ENCODE data around the gene LMNTD2.
A peak's percentile ranks its signal among the peaks of the same experiment; 100 is the strongest.

GRCh38 chr11:535210-535518 is 25.4 kb downstream of the LMNTD2 start:
- peak in 1 of 7 experiments; percentile 16 for TF ChIP-seq CTCF (IDR thresholded peaks at IDR 0.05)
- TF ChIP-seq POLR2A (IDR thresholded peaks at IDR 0.05) = no peak
